SK-N-SH (cell line): ENCODE data around the gene SKA2. TPM values are rescaled to one million over a fixed set of nuclear protein-coding genes. Genes with fewer than 3 reads are reported as not detected.

Experiments
- CTCF ChIA-PET: fragments of 300-600, 350-600 bp; formaldehyde crosslinking; extraction: SDS; loops from one replicate; lab custom pipeline; 2021; lab: Yijun Ruan, JAX
- POLR2A ChIA-PET: fragments of 350-600 bp; sonication (Branson Sonifier 250); formaldehyde crosslinking; extraction: SDS; loops from one replicate; lab custom pipeline; 2020; ENCODE audit warnings: antibody characterized with exemption, inconsistent platforms; lab: Yijun Ruan, JAX
- DNase-seq: peaks from one replicate; pipeline ENCODE4 v3.0.0; 2012
- H2AFZ ChIP-seq: fragments of 200-600 bp; sonication (generic); 2 replicates; pipeline ENCODE4 v1.8.1; 2016; ENCODE audit warnings: antibody characterized with exemption, mild to moderate bottlenecking, low read depth
- H3F3A ChIP-seq: fragments of 200-600 bp; sonication (generic); replicated peaks from 2 replicates; pipeline ENCODE3; 2016; ENCODE audit warnings: antibody characterized with exemption, mild to moderate bottlenecking; ENCODE audit not compliant: insufficient read depth
- H3K27ac ChIP-seq, 2 experiments: fragments of 200-500 bp in 1 of 2; fragments of 200-600 bp in 1 of 2; sonication (Bioruptor generic) in 1 of 2; sonication (generic), shearing (Covaris generic) in 1 of 2; 2 replicates each; pipeline versions ENCODE4 v1.5.1 to v1.6.1; 2014 to 2016; ENCODE audit warnings: low read depth in 2 of 2, inconsistent platforms in 1 of 2, low read length in 1 of 2, mild to moderate bottlenecking in 1 of 2, mixed read lengths in 1 of 2
- H3K27me3 ChIP-seq: fragments of 200-600 bp; sonication (generic), shearing (Covaris generic); 2 replicates; pipeline ENCODE4 v1.6.1; 2016; ENCODE audit warnings: mixed run types; ENCODE audit not compliant: insufficient read depth
- H3K36me3 ChIP-seq, 2 experiments: fragments of 200-500 bp in 1 of 2; fragments of 200-600 bp in 1 of 2; sonication (Bioruptor generic) in 1 of 2; sonication (generic) in 1 of 2; replicated peaks in 1 of 2; 2 replicates each; pipeline versions ENCODE3 to v1.5.1; 2014 to 2016; ENCODE audit warnings: low read length in 1 of 2, mild to moderate bottlenecking in 1 of 2; ENCODE audit not compliant: insufficient read depth in 2 of 2, control insufficient read depth in 1 of 2
- H3K4me1 ChIP-seq, 2 experiments: fragments of 200-500 bp in 1 of 2; fragments of 200-600 bp in 1 of 2; sonication (Bioruptor generic) in 1 of 2; sonication (generic), shearing (Covaris generic) in 1 of 2; 2 replicates each; pipeline versions ENCODE4 v1.5.1 to v1.6.1; 2014 to 2016; ENCODE audit warnings: low read depth in 1 of 2, low read length in 1 of 2, mixed run types in 1 of 2; ENCODE audit not compliant: insufficient read depth in 2 of 2, control insufficient read depth in 1 of 2
- H3K4me2 ChIP-seq: fragments of 200-600 bp; sonication (generic), shearing (Covaris generic); 2 replicates; pipeline ENCODE4 v1.6.1; 2017; ENCODE audit warnings: mixed run types
- H3K4me3 ChIP-seq, 2 experiments: fragments of 200-500 bp in 1 of 2; fragments of 200-600 bp in 1 of 2; sonication (Bioruptor generic) in 1 of 2; sonication (generic), shearing (Covaris generic) in 1 of 2; 2 replicates each; pipeline versions ENCODE4 v1.5.1 to v1.8.1; 2014 to 2016; ENCODE audit warnings: low read depth in 2 of 2, inconsistent platforms in 1 of 2, low read length in 1 of 2, mild to moderate bottlenecking in 1 of 2, mixed read lengths in 1 of 2, moderate library complexity in 1 of 2
- H3K79me2 ChIP-seq: fragments of 200-600 bp; sonication (generic); 2 replicates; pipeline ENCODE4 v1.8.1; 2017; ENCODE audit warnings: mild to moderate bottlenecking; ENCODE audit not compliant: insufficient read depth
- H3K9ac ChIP-seq: fragments of 200-600 bp; sonication (generic); 2 replicates; pipeline ENCODE4 v1.6.1; 2017; ENCODE audit warnings: mixed run types
- H3K9me2 ChIP-seq: fragments of 200-600 bp; sonication (generic); 2 replicates; pipeline ENCODE4 v1.6.1; 2017; ENCODE audit warnings: mixed run types
- H3K9me3 ChIP-seq: fragments of 200-600 bp; sonication (generic); 2 replicates; pipeline ENCODE4 v1.6.1; 2017; ENCODE audit warnings: mixed run types, mild to moderate bottlenecking, moderate library complexity
- H4K20me1 ChIP-seq: fragments of 200-600 bp; sonication (generic); 2 replicates; pipeline ENCODE4 v1.6.1; 2017; ENCODE audit warnings: mild to moderate bottlenecking, mixed run types; ENCODE audit not compliant: insufficient read depth
- CHD2 ChIP-seq: fragments of 150-350 bp; IDR thresholded peaks from 2 replicates; pipeline ENCODE4 v1.6.1; 2018; ENCODE audit warnings: low read length; ENCODE audit not compliant: partially characterized antibody
- CTCF ChIP-seq: fragments of 200-600 bp; sonication (generic); IDR thresholded peaks from 2 replicates; pipeline ENCODE4 v1.6.1; 2017; ENCODE audit warnings: antibody characterized with exemption, mild to moderate bottlenecking, moderate library complexity
- EP300 ChIP-seq, 2 experiments: IDR thresholded peaks; 2 replicates each; pipeline versions ENCODE4 v1.4.0 to v1.6.1; 2012; ENCODE audit warnings: borderline replicate concordance in 1 of 2, low read depth in 1 of 2, low read length in 1 of 2
- FOSL2 ChIP-seq: IDR thresholded peaks from 2 replicates; pipeline ENCODE4 v1.4.0; 2012; ENCODE audit warnings: low read depth, mild to moderate bottlenecking, moderate library complexity, borderline replicate concordance
- FOXJ3 ChIP-seq: sonication (generic); formaldehyde crosslinking; IDR thresholded peaks from 2 replicates; pipeline ENCODE4 v1.5.1; 2020; ENCODE audit warnings: mild to moderate bottlenecking, missing genetic modification reagents
- JUND ChIP-seq: IDR thresholded peaks from 2 replicates; pipeline ENCODE4 v1.4.0; 2012
- MEF2A ChIP-seq: IDR thresholded peaks from 2 replicates; pipeline ENCODE4 v1.4.0; 2012; ENCODE audit warnings: low read depth, borderline replicate concordance
- NFIC ChIP-seq: IDR thresholded peaks from 2 replicates; pipeline ENCODE4 v1.4.0; 2012; ENCODE audit warnings: borderline replicate concordance
- PBX3 ChIP-seq: IDR thresholded peaks from 2 replicates; pipeline ENCODE4; 2012
- RFX5 ChIP-seq: IDR thresholded peaks from 2 replicates; pipeline ENCODE4 v1.6.1; 2012; ENCODE audit warnings: mild to moderate bottlenecking, improper control_type of control experiment, low read length
- RXRA ChIP-seq: IDR thresholded peaks from 2 replicates; pipeline ENCODE4 v1.4.0; 2012; ENCODE audit warnings: low read depth, mild to moderate bottlenecking, borderline replicate concordance
- TCF12 ChIP-seq: IDR thresholded peaks from 2 replicates; pipeline ENCODE4 v1.4.0; 2012
- TEAD4 ChIP-seq: IDR thresholded peaks from 2 replicates; pipeline ENCODE4 v1.4.0; 2012; ENCODE audit warnings: mild to moderate bottlenecking, borderline replicate concordance; ENCODE audit not compliant: insufficient read depth
- WGBS: methylation state at CpG from one replicate; pipeline ENCODE4 v1.1.6; 2017; ENCODE audit warnings: low lambda C conversion rate; 5-methylcytosine and 5-hydroxymethylcytosine counted together
- polyA plus RNA-seq, 3 experiments: library from polyadenylated mRNA; depleted of rRNA; stranded (reverse); fragments of >200 nt; gene quantifications; 2 replicates each; pipeline ENCODE4 v1.2.3, GENCODE V29; 2012
- TF ChIP-seq, protein P1 (sequence below): IDR thresholded peaks from 2 replicates; pipeline ENCODE4 v1.6.1; 2012; ENCODE audit warnings: mild to moderate bottlenecking, low read depth, low read length, moderate library complexity

The SKA2 gene
- polyA plus RNA-seq, 1 of the 3 experiments (the other 2 are of a cell fraction): 12.8 TPM

- 98% methylated on average over 4 of the region's 4 CpGs for WGBS
- no peaks in the 10 kb centered on the region for H3K9me2 ChIP-seq
- DNase-seq: no peak
- H3K9me3 ChIP-seq: no peaks in the 10 kb centered on the region; the same call in 1 of the 2 replicates
- H3K9ac ChIP-seq: no peak overlapping the region
- peaks cover 13% of the 10 kb centered on the region for H3F3A ChIP-seq
- TF ChIP-seq PBX3 (no peak), CHD2 (no peak), RFX5 (no peak), MEF2A (no peak), FOXJ3 (CRISPR knock-in tag) (no peak), CTCF (no peak)
- no peaks in the 10 kb centered on the region for H3K4me1 ChIP-seq
- no peak overlapping the region for H2AFZ ChIP-seq
- no peaks in the 10 kb centered on the region for H4K20me1 ChIP-seq
- peaks cover 19% of the 10 kb centered on the region for H3K79me2 ChIP-seq
- no peaks in the 10 kb centered on the region for H3K27me3 ChIP-seq
- CTCF ChIA-PET: no interaction called here
- no peak overlapping the region for H3K4me3 ChIP-seq
- H3K27ac ChIP-seq: no peak overlapping the region
- POLR2A ChIA-PET: no interaction called here
- no peak overlapping the region for H3K4me2 ChIP-seq
- H3K36me3 ChIP-seq: peaks cover 36 to 66% of the 10 kb centered on the region in 2 experiments
These were observed 70.8 kb downstream of the SKA2 start for GRCh38 chr17:59084154-59084553.

GRCh38 chr17:59074494-59074893 lies 80.5 kb downstream of the SKA2 start:
- POLR2A ChIA-PET: no interaction called here
- H3K79me2 ChIP-seq: no peaks in the 10 kb centered on the region; the same call in 1 of the 2 replicates
- no peak overlapping the region for H3K4me3 ChIP-seq
- no peak overlapping the region for H3K9ac ChIP-seq
- no peak for DNase-seq
- CTCF ChIA-PET: no interaction called here
- no peak overlapping the region for H2AFZ ChIP-seq
- TF ChIP-seq RXRA (0 out of 2 replicates have a peak, but pooled peaks have one; percentile 28), TCF12 (peak; percentile 62), TEAD4 (peak; percentile 37; the same call in 1 of the 2 replicates), EP300 (IDR thresholded peaks at IDR 0.05; ENCODE audit: borderline replicate concordance in 1 of 2, low read depth in 1 of 2, low read length in 1 of 2) (peak in 1 of 2 experiments; percentile 41; a peak in 1 of 4 replicates), FOSL2 (peak; percentile 10; the same call in 1 of the 2 replicates), MEF2A (0 out of 2 replicates have a peak, but pooled peaks have one; percentile 32), JUND (peak; percentile 41), NFIC (no peak), PBX3 (peak; percentile 46)
- TF ChIP-seq, protein P1, sequence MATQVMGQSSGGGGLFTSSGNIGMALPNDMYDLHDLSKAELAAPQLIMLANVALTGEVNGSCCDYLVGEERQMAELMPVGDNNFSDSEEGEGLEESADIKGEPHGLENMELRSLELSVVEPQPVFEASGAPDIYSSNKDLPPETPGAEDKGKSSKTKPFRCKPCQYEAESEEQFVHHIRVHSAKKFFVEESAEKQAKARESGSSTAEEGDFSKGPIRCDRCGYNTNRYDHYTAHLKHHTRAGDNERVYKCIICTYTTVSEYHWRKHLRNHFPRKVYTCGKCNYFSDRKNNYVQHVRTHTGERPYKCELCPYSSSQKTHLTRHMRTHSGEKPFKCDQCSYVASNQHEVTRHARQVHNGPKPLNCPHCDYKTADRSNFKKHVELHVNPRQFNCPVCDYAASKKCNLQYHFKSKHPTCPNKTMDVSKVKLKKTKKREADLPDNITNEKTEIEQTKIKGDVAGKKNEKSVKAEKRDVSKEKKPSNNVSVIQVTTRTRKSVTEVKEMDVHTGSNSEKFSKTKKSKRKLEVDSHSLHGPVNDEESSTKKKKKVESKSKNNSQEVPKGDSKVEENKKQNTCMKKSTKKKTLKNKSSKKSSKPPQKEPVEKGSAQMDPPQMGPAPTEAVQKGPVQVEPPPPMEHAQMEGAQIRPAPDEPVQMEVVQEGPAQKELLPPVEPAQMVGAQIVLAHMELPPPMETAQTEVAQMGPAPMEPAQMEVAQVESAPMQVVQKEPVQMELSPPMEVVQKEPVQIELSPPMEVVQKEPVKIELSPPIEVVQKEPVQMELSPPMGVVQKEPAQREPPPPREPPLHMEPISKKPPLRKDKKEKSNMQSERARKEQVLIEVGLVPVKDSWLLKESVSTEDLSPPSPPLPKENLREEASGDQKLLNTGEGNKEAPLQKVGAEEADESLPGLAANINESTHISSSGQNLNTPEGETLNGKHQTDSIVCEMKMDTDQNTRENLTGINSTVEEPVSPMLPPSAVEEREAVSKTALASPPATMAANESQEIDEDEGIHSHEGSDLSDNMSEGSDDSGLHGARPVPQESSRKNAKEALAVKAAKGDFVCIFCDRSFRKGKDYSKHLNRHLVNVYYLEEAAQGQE: no peak
- H3K9me3 ChIP-seq: no peaks in the 10 kb centered on the region
- peak overlapping the region in 1 of 2 experiments; percentile 35; a peak in 3 of 4 replicates for H3K27ac ChIP-seq
- H3K36me3 ChIP-seq: peaks cover 56 to 87% of the 10 kb centered on the region in 2 experiments
- no peak overlapping the region for H3K4me2 ChIP-seq
- H3F3A ChIP-seq: peaks cover 7% of the 10 kb centered on the region
- peaks cover 0 to 3% of the 10 kb centered on the region in 2 experiments; a peak in 1 of 4 replicates for H3K4me1 ChIP-seq
- H3K9me2 ChIP-seq: no peaks in the 10 kb centered on the region
- H3K27me3 ChIP-seq: no peaks in the 10 kb centered on the region
- no peaks in the 10 kb centered on the region for H4K20me1 ChIP-seq
